Activated CD4-positive, alpha-beta T cell treated with anti-CD3 and anti-CD28 coated beads, Interleukin-2, amount 50 U/mL, for 1 hour (primary cell): ENCODE results near the gene FBXO22.
"Not testable (repeated sequence)": the region's sequence is repeated elsewhere in the genome, so short reads cannot be mapped to it uniquely, and the experiment has no call there.

Experiments used
- DNase-seq: peaks from one replicate; pipeline ENCODE4 v3.0.0-alpha.2; 2020

FBXO22 gene

GRCh38 chr15:75984706-75985105, 81.0 kb downstream of the FBXO22 start:
- not testable (repeated sequence) for DNase-seq

GRCh38 chr15:75985971-75986370, 82.3 kb downstream of the FBXO22 start:
- DNase-seq: no peak

GRCh38 chr15:75989045-75989444, 85.4 kb downstream of the FBXO22 start:
- no peak for DNase-seq

- DNase-seq: no peak
Observed at GRCh38 chr15:75989875-75990274, 86.2 kb downstream of the FBXO22 start.
